Measurements from ENCODE around the gene PRICKLE3. TPM values are rescaled to one million over a fixed set of nuclear protein-coding genes. Genes with fewer than 3 reads are reported as not detected.

Gene PRICKLE3
- total and polyA plus RNA-seq, 12 donors: 6.6 to 14.8 (median 9.4) TPM

DNA sequence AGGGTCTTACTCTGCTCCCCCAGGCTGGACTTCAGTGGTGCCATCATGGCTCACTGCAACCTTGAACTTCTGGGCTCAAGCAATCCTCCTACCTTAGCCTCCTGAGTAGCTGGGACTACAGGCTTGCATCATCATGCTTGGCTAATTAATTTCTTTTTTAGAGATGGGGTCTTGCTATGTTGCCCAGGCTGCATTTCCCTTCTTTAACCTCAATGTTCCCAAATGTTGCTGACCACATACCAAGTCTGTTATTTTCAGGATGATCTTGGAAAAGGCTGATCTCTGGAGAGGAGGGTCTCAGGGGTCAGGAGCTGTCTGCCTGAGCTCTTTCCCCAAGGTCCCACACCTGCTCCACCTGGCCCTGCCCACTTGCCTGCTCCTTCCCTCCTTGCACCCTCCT, 33.9 kb upstream of the PRICKLE3 start:
- Histone ChIP-seq H3K36me3 (no peaks in the 10 kb centered on the region), H3K27me3 (peaks cover 0 to 4% (median 0%) of the 10 kb centered on the region in 7 donors), H3K4me3 (no peak overlapping the region), H3K27ac (no peak overlapping the region), H3K4me1 (no peaks in the 10 kb centered on the region), H3K9me3 (no peaks in the 10 kb centered on the region)
- TF ChIP-seq, protein P1, sequence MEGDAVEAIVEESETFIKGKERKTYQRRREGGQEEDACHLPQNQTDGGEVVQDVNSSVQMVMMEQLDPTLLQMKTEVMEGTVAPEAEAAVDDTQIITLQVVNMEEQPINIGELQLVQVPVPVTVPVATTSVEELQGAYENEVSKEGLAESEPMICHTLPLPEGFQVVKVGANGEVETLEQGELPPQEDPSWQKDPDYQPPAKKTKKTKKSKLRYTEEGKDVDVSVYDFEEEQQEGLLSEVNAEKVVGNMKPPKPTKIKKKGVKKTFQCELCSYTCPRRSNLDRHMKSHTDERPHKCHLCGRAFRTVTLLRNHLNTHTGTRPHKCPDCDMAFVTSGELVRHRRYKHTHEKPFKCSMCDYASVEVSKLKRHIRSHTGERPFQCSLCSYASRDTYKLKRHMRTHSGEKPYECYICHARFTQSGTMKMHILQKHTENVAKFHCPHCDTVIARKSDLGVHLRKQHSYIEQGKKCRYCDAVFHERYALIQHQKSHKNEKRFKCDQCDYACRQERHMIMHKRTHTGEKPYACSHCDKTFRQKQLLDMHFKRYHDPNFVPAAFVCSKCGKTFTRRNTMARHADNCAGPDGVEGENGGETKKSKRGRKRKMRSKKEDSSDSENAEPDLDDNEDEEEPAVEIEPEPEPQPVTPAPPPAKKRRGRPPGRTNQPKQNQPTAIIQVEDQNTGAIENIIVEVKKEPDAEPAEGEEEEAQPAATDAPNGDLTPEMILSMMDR (IDR thresholded peaks at IDR 0.05): no peak
- ATAC-seq (no peak), DNase-seq (no peak)
- intact Hi-C loops (cut with DNase I): no loop called here

DNA sequence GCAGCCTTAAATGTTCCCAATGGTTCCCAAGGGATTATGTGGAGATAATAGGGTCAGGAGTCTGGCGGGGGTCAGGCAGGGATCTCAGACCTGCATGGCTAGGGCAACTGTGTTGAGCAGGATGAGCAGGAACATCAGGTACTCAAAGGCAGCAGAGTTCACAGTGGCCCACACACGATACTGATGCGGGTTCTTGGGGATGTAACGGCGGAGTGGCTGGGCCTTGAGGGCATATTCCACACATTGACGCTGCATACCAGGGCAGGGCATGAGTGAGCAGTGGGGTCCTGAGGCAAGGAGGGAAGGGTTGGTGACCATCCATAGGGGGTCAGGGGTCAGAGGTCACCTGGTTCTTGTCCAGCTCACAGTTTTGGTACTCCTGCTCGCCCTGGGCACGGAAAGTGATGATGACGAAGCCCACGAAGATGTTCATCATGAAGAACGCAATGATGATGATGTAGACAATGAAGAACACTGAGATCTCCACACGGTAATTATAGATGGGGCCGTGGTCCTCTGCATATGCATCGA, 28.9 kb upstream of the PRICKLE3 start:
- H3K27ac ChIP-seq: no peak overlapping the region
- DNase-seq (no peak), ATAC-seq (no peak)
- 84 to 87% methylated on average over 14 of the region's 14 CpGs for WGBS, 2 donors
- no peak overlapping the region for H3K4me3 ChIP-seq
- H3K27me3 ChIP-seq: peaks cover 0 to 4% (median 0%) of the 10 kb centered on the region in 7 donors
- no peaks in the 10 kb centered on the region for H3K9me3 ChIP-seq
- no peaks in the 10 kb centered on the region for H3K36me3 ChIP-seq
- intact Hi-C loops (cut with DNase I): no loop called here
- TF ChIP-seq, protein P1 (IDR thresholded peaks at IDR 0.05): no peak
- no peaks in the 10 kb centered on the region for H3K4me1 ChIP-seq

DNA sequence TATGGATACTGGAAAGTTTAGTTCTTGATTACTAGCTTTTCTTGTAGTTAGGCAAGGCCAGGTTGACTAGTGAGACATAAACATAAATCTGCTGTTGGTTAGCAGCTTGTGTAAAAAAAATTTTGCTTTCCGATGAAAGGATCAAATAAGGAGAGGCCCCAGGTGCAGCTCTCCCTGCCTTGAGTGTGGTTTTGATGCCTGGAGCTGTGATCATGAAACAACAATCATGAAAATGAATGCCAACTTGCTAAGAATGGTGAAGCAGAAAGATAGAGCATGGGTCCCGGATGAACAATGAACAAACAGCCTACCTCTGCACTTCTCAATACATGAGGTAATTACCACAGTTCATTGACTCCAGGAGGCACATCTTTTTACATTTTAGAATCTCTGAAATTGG, 28.2 kb upstream of the PRICKLE3 start:
- TF ChIP-seq, protein P1 (IDR thresholded peaks at IDR 0.05): no peak
- Histone ChIP-seq H3K27ac (no peak overlapping the region), H3K4me1 (no peaks in the 10 kb centered on the region), H3K27me3 (peaks cover 0 to 5% (median 0%) of the 10 kb centered on the region in 7 donors), H3K9me3 (no peaks in the 10 kb centered on the region), H3K36me3 (no peaks in the 10 kb centered on the region), H3K4me3 (no peak overlapping the region)
- intact Hi-C loops (cut with DNase I): no loop called here
- no peak for ATAC-seq
- no peak for DNase-seq
- 75 to 89% methylated on average over 2 of the region's 2 CpGs for WGBS, 2 donors

DNA sequence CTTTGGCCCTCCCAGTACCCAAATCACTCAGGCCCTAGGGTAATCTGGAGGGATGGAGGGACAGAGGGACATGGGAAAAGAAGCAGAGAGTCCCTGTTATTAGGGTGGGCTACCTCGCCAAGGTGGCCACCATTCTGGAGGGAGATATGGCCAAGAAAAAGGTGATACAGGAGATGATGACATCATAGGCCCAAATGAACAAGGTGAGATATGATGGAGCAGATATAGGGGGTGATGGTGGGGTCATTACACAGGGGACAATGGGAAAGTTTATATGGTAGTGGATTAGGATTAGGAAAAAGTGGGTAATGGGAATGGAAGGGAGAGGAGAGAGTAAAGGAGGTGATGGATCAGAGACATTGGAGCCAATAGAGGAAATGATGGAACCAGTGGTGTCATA, 26.7 kb upstream of the PRICKLE3 start:
- Histone ChIP-seq H3K9me3 (no peaks in the 10 kb centered on the region), H3K4me1 (no peaks in the 10 kb centered on the region), H3K27ac (no peak overlapping the region), H3K27me3 (peaks cover 0 to 15% (median 0%) of the 10 kb centered on the region in 7 donors), H3K4me3 (no peak overlapping the region), H3K36me3 (no peaks in the 10 kb centered on the region)
- DNase-seq: no peak
- 88 to 91% methylated on average over 1 of the region's 1 CpG for WGBS, 2 donors
- ATAC-seq: no peak
- TF ChIP-seq, protein P1 (IDR thresholded peaks at IDR 0.05): no peak
- intact Hi-C loops (cut with DNase I): no loop called here
